ENCODE data around the gene NMD3.

Gene NMD3

DNA sequence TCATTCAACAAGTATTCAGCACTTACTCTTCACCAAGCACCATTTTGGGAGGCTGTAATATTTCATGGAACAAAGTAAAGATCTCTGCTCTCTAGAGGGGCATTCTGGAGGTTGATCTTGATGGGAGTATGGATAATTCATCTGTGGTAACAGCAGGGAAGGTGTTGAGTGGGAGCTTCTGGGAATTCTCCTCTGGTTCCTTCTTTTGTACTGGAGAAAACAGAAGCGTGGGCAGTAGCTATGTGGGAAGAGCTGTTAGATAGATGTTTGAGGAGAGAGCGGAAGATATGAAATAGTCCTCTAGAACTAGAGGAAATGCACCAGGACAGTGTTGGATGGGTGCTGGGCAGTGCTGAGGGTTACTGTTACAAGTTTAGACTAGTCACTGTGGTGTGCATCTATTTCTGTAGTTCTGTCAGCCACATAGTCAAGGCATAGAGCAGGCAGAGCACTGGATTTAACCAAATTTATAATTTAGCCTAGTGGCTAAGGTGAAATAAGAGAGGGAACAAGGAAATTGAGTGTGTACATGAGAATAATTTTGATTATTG lies 9.6 kb downstream of the NMD3 start:
- DNase-seq (ENCODE audit: low read depth): no peak

DNA sequence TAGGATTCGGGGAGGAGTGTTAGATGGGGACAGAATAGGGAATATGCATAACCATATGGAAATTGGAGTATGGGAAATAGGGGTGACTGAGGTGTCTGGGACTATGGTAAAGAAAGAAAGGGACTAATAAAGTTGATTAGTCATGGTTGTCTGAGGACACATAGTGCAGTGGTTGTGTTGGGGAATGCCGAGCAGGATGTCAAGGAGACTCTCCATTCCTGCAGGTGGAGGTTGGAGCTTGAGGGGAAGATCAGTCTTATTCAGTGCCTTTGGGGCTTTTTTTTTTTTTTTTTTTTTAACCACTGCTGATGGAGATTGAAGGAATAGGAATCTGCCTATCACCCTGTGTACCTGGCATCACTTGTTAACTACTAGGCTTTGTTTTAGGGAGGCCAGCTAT lies 10.8 kb downstream of the NMD3 start:
- no peak for DNase-seq (ENCODE audit: low read depth)

DNA sequence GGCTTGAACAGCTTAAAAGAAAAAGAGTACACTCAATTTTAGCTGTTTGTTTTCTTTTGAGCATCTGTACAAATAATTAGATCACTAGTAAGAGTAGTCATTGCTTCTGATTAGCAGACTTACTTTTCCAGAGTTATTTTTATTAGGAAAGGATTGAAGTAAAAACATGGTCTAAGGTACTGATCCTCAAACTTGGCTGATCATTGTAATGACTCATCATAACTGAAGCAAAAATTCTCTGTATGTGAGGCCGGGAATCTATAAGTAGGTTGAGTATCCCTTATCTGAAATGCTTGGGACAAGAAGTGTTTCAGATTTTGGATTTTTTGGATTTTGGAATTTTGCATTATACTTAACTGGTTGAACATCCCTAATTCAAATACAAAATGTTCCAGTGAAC lies 12.4 kb downstream of the NMD3 start:
- DNase-seq (ENCODE audit: low read depth): no peak

DNA sequence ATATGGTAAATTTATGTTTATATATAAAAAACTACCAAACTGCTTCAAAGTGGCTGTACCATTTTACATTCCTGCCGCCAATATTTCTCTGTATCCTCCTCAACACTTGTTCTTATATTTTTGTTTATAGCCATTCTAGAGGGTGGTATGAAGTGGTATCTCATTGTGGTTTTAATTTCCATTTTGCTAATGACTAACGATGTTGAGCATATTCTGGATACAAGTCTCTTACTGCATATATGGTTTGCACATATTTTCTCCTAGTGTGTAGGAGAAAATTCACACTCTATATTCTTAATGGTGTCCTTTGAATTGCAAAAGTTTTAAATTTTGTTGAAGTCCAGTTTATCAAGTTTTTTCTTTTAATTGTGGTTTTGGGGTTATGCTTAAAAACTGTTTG lies 15.1 kb downstream of the NMD3 start:
- DNase-seq (ENCODE audit: low read depth): no peak

DNA sequence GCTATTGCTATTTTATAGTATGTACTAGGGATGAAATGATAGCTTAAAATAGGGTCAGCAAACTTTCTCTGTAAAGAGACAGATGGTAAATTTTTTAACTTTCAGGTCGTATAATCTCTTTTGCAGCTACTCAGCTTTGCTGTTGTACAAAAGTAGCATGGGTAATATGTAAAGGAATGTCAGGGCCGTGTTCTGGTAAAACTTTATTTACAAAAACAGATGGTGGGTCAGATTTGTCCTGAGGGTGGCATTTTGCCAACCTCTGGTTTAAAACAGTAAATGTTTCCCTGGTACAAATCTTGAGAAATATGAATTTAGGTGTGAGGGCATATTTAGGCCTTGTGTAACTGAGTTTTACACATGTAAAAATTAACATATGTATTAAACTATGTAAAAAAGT lies 18.6 kb downstream of the NMD3 start:
- DNase-seq (ENCODE audit: low read depth): no peak

DNA sequence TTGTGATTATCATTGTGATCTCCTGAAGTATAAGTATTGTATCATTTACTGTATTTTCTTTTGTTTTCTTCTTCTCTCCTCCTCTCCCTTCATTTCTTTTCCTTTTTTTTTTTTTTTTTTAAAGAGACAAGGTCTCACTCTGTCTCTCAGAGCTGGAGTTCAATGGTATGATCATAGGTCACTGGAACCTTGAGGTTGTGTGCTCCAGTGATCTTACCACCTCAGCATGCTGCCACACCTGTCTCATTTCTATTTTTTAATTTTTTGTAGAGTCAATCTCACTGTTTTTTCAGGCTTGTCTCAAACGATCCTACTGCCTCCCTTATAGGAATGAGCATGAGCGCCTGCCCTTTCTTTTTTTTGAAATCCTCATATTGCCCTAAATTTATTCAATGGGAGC lies 23.4 kb downstream of the NMD3 start:
- no peak for DNase-seq (ENCODE audit: low read depth)

DNA sequence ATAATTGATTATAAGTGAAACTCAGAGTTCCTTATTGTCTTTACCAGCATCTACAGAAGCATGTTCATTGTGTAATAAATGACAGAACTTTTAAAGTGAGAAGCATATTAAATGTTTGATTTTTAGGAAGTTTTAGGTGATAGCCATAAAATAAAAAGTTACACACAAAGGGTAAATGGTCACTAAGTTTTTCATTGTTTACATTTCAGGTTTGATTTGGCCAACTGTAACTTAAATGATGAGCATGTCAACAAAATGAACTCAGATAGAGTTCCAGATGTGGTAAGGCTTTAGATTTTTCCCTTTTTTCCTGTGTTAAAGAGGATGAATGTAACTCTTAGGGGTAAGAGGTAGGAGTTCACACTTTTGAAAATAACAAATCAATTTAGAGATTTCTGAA lies 25.9 kb downstream of the NMD3 start:
- DNase-seq (ENCODE audit: low read depth): no peak

DNA sequence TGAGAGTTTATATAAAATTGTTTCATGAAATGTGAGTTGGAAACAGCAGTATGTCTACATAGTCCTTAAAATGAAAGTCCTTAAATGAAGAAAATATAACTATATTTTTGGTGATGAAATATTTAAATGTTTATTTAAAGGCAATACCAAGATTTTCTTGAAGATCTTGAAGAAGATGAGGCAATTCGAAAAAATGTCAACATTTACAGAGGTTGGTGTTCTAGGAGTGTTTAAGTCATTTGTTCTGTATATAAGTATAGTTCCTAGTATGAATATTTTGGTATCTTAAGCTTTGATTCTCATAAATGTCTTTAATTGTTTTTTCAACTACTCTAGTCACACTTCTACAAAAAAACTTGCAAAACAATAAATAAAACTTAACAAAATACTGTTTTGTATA lies 29.0 kb downstream of the NMD3 start:
- DNase-seq (ENCODE audit: low read depth): no peak

DNA sequence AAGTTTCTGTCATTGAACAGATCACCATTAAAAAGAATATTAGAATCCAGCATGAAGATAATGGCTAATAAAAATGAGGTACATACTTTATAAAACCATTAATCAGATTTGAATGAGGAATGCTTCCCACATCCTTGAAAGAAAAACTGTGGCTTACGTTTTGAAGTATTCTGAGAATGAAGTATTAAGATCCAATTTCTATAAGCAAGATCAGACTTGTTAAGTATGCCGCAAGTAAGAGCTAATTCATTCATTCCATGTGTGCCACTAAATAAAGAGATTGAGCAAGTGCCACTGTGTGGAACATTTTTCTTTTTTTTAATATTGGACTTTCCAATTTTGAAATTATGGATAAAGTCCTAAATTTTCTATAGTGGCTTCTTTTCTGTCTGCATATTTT lies 30.6 kb downstream of the NMD3 start:
- DNase-seq (ENCODE audit: low read depth): no peak

DNA sequence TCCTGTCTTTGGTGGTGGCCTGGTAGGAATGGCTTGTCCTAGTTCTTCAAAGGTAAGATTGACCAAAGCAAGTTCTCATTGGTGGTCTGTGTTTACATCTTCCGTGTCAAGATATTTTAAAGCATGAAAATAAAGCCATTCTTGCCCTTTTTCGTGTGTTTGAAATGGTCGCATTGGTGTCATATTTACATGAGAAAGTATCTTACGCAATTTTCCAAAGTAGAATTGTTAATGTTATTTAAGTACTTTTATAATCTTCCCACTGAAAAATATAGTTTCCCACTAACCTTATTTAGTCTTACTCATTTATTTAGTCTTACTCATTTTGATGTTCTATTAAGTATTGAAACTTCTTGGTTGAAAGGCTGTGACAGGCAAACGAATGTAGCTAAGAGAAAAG lies 31.0 kb downstream of the NMD3 start:
- no peak for DNase-seq (ENCODE audit: low read depth)

DNA sequence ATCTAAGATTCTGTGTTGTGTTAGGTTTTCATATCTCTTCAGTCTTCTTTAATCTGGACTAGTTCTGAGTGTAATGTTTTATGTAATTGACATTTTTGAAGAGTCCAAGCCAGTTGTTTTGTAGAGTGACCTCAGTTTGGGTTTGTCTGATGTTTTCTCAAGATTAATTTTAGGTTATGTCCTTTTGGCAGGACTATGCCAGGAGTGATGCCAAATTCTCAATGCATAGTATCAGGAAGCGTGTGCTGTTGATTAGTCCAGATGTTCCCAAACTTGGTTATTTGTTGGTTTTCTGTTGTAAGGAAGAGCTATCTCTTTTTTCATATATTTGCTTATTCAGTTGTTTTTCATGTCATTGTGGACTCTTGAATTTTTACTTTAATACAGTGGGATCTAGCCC lies 32.6 kb downstream of the NMD3 start:
- no peak for DNase-seq (ENCODE audit: low read depth)

DNA sequence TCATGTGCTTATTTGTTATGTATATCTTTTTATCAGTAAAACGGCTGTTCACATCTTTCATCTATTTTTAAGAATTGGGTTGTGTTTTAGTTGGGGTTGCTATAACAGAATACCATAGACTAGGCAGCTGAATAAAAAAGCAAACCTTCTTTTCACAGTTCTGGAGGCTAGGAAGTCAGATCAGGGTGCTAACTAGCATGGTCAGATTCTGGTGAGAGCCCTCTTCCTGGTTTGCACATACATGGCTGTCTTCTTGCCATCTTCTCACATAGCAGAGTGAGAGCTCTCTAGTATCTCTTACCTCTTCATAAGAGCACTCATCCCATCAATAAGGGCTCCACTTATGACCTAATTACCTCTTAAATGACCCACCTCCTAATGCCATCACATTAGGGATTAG lies 33.8 kb downstream of the NMD3 start:
- no peak for DNase-seq (ENCODE audit: low read depth)

DNA sequence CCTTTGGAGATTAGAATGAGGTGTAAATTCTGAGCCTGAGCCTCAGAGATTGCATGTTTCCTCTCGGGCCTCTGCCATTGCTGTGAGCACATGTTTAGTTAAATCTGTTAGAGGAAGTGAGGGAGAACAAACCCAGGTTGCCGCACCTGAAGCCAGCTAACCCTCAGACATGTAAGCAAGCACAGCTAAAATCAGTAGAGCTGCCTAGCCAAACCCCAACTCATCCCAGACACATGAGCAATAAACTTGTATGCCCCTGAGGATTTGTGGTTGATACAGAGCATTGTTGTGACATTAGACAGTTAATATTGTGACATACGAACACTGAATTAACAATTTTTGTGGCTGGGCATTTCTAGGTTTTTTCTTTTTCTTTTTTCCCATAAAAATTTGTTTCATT lies 41.9 kb downstream of the NMD3 start:
- no peak for DNase-seq (ENCODE audit: low read depth)

DNA sequence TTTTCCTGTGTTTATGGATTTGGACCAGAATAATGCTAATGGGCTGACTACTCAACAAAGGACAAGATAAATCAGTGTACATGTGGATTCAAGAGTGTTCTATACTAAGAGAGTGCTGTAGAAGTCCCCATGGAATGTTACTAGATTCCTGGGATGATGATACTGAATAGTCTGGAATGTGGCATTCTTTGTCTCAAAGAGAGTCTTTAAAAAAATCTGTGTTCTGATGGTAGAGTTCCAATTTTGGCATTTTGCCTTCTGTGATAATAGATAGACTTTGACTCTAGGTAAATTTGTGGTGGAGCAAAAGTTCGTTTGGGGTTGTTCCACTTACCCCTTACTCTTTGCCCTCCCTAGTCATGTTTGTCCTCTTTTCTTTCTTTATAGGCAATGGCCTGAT lies 43.7 kb downstream of the NMD3 start:
- no peak for DNase-seq (ENCODE audit: low read depth)

DNA sequence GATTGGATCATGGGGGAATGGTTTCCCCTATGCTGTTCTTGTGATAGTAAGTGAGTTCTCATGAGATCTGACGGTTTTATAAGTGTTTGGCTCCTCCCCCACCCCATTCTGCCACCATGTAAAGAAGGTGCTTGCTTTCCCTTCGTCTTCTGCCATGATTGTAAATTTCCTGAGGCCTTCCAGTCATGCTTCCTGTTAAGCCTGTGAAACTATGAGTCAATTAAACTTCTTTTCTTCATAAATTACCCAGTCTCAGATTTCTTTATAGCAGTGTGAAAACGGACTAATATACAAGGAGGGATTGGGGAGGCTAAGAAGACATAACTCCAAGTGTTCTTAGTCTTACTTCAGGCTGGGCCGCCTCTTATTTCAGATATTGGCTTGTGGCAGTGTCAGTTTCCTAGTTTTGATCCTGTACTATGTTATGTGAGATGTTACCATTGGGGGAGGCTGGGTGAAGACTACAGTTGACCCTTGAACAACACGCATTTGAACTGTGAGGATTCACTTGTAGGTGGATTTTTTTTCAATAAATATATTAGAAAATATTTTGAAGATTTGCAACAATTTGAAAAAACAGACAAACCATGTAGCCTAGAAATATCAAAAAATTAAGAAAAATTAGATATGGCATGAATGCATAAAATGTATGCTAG lies 44.9 kb downstream of the NMD3 start:
- DNase-seq (ENCODE audit: low read depth): no peak

DNA sequence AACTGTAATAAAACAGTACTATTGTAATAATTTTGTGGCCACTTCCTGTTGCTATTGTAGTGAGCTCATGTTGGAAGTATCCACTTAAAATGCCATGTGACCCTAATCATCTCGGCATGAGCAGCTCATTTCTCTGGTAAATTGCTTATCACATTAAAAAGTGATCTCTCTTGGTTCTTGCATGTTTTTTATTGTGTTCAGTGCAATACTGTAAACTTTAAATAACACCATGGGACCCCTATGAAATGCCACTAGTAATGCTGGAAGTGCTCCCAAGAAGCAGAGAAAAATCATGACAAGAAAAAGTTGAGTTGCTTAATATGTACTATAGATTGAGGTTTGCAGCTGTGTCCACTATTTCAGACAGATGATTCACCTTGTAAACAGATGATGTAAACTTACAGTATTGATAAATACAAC lies 45.6 kb downstream of the NMD3 start:
- no peak for DNase-seq (ENCODE audit: low read depth)

DNA sequence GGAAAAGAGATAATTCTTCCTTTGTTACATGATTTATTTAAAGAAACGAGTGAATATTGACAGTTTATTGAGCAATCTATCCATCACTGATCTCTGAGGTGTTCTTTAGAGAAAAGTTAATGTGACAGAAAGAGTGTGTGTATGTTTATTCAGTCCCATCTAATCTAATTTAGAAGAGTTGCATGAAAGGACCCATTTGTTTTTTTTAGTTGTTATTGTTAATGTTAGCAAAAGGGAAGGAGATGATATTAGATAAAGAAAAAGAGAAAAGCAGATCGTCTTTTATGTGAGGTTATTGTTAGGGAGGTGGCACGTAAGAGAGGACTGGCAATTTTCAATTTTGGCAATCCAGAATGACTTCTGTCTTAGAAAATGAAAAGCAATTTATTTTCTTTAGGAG lies 46.5 kb downstream of the NMD3 start:
- DNase-seq (ENCODE audit: low read depth): no peak

DNA sequence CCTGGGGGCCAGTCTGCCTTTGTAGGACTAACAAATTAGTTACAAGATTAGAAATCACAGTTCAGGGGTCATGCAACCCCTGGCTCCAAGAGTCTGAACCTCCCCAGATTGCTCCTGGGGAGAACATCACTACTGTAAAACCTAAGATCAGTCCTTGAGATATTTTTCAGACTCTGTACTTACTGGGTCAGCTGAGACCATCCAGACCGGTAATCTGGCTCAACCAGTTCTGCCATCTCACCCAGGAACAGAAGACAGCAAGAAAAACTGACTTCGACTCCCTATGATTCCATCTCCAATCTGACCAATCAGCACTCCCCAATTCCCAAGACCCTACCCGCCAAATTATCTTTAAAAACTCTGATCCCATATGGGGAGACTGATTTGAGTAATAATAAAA lies 47.5 kb downstream of the NMD3 start:
- DNase-seq (ENCODE audit: low read depth): no peak

DNA sequence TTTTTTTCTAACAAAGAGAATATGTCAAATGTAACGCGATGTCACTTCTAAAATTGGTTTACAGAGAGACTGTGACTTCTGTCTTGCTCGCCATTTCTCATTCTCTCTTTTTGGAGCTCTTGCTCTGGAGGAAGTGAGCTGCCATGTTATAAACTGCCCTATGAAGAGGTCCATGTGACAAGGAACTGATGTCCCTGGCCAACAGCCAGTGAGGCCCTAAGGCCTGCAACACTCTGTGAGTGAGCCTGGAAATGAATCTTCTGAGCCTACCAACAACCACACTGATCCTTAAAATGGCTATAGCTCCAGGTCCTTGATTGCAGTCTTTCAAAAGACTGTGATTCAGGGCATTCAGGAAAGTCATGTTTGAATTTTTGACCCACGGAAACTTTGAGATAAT lies 49.9 kb downstream of the NMD3 start:
- no peak for DNase-seq (ENCODE audit: low read depth)

DNA sequence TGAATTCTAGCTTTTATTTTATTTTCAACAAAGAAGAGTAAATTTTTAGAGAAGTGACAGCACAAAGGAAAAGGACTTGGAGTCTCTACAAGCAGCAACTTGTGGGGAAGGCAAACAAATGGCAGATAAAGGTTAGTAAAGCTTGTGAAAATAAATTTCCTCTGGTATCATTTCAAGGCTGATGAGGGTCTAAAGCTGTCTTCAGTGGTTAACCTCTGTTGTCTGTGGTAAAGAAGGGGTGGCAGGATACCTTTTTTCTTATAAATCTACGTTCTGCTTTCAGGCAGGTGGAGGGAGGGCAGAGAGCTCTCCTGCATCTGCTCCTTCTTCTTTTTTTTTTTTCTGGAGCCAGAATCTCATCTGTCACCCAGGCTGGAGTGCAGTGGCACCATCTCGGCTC lies 50.5 kb downstream of the NMD3 start:
- DNase-seq (ENCODE audit: low read depth): no peak

DNA sequence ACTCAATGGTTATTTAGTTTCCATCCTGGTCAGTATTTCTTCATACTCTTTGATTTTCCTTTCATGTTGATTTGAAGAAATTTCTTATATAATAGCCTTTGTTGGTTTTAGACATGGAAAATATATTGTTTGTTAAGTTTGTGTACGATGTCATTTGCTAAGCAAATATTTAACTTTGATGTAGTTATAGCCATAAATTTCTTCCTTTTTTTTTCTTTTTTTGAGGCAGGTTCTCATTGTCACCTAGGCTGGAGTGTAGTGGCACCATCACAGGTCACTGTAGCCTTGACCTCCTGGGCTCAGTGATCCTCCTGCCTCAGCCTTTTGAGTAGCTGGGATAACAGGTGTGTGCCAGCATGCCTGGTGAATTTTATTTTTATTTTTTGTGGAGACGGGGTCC lies 51.4 kb downstream of the NMD3 start:
- DNase-seq (ENCODE audit: low read depth): no peak

DNA sequence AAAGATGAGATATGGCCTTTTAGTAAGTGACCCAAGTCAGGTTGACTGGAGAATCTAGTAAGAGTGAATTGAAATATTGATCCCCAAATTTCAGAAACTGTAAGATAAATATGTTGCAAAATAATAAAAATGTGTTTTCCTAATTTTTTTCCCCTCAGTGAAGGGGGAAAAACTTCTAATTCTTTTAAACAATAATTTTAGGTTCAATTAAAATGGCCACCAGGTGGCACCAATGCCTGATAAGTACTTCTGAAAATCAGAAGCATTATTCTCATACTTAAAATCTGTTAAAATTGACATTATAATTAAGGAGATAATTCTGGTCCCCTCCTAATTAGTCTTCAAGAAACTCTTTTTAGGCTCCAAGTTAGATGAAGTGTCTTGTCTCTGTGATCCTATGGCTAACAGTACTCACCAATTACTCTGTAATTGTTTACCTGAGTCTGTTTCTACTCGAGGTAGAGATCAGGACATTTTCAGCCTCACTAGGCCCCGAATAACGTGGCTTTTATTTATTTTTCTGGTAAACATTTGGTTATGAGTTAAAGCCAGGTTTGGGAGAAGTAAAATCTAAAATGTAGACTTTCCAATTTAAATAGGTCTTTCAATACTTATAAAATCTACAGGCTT lies 52.6 kb downstream of the NMD3 start:
- DNase-seq (ENCODE audit: low read depth): no peak

DNA sequence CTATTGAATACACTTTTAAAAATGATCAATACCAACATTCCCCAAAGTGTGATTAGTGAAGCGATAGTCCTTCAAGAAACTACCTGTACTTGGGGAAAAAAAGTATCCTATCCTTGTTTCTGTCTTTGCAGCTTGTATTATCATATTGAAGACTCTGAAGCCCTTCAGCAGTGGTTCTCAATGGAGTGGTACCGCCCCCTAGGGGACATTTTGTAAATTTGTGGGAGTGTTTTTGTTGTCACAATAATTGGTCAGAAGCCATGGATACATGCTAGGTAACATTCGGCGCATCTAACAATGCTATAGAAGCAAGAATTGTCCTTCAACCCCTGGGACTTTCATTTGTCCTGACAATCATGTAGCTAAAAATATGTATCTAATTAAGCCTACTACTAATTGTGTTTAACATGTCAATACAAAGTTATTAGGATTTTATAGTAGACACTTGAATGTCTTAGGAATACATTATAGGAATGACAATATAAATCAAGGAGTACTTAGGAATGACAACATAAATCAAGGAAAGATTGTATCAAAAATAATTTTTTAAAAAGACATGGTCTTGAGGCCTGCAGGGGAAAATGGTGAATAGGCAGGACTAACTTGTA lies 53.7 kb downstream of the NMD3 start:
- no peak for DNase-seq (ENCODE audit: low read depth)

DNA sequence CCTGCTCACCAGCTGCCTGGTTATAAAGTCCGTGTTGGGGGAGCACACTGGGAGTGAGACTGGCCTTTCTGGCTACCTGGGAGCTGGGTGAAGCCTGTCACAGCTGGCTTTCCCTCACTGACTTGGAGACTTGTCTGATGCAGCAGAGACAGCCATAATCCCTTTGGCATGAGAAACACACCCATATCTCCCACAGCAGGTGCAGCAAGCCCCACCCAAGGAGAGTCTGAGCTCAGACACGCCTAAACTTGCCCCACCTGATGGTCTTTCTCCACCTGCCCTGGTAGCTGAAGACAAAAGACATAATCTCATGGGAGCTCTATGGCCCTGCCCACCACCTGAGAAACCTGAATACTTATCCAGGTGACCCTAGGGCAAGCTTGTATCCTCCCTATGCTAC lies 54.8 kb downstream of the NMD3 start:
- no peak for DNase-seq (ENCODE audit: low read depth)

Measured in stimulated activated CD8-positive, alpha-beta memory T cell treated with anti-CD3 and anti-CD28 coated beads, Interleukin-12 subunit alpha, Interleukin-12 subunit beta, amount 100 ng/mL, for 4 hours (primary cell).